Measurements from ENCODE around the gene TBC1D5.
"Not testable (repeated sequence)": the region's sequence is repeated elsewhere in the genome, so short reads cannot be mapped to it uniquely, and the experiment has no call there.

Gene TBC1D5

GRCh38 chr3:17394541-17395155 is 347.8 kb downstream of the TBC1D5 start:
- peak; percentile 1 to 14 for DNase-seq

- DNase-seq: not testable (repeated sequence)
These were observed 349.9 kb downstream of the TBC1D5 start for GRCh38 chr3:17392516-17392915.

DNA sequence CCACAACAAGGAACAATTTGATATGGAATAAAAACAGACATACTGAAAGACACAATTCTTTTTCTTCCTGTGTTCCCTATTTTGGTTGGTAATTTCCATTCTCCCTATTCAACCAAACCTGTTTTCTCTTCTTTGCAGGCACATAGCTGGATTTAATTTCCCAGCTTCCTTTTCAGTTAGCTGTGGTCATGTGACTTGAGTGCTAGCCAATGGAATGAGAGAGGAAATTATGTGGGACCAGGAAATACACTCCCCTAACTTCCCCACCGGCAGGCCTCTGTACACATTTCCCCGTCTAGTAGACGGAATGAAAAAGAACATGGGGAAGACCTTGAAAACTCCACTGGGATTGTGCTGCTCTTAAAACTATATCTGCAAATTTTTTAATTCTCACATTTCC is 351.6 kb downstream of the TBC1D5 start:
- DNase-seq: no peak

DNA sequence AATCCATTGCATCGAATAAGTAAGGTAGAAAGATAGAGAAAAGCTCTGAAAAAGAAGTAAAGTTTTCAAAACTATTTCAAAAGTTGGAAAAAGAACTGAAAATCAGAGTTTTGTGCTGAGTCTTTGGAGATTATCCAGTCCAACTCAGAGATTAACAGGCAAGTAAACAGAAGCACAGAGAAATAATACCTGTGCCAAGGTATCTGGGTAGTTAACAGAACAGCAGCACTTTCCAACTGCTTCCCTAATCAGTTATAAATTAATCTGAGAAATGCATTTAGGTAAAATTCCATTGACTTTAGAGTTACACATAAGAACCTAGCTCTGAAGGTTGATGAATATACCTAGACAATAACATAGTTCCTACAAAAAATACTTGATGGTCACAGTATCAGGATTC is 355.3 kb downstream of the TBC1D5 start:
- DNase-seq: no peak

- DNase-seq: no peak
These were observed 356.0 kb downstream of the TBC1D5 start for GRCh38 chr3:17386432-17386831.

DNA sequence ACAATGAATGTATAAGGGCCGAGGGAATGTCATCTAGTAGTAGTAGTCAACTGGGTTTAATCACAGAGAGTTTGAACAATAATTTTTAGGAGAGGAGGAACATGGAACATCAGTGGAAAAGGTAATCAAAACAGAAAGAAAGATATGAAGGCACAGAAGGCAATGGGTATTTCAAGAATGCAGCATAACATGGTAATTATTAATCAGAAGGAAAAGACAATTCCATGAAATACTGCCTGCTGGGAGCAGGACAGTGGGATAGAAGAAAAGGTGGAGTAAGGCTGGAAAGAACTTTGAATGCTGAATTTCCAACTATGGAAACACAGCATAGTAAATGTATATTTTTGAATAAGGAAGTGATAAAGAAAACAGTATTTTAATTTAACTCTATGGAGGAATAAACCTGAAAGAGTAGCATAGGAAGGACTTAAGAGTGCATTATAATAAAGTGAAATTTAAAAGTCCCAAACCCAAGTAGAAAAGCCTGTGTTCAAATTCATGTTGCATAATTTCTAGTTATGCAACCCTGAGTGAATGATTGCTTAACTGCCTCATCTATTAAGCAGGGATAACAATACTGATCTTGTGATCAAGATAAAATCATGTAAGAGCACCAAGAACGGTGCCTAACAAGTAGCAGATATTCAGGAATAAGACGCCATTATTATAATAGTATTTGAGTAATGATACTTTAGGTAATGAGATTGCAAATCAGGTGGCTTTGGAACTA is 357.7 kb downstream of the TBC1D5 start:
- DNase-seq: no peak

DNA sequence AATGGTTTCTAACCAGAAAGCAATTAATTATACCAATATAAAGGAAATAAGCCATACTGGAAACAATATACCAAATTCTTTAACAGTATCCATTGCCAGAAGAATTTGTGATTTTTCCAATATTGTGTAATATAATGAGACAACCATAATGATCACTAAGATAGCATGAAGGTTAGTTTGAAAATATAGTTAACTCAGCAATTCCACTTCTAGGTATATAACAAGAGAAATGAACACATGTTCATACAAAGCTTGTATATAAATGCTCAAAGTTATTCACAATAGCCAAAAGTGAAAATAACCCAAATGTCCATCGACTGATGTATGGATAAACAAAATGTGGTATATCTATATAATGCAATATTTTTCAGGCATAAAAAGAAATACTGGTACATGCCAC is 369.1 kb downstream of the TBC1D5 start:
- DNase-seq: no peak

- DNase-seq: no peak
These were observed 369.8 kb downstream of the TBC1D5 start for GRCh38 chr3:17372362-17373210.

DNA sequence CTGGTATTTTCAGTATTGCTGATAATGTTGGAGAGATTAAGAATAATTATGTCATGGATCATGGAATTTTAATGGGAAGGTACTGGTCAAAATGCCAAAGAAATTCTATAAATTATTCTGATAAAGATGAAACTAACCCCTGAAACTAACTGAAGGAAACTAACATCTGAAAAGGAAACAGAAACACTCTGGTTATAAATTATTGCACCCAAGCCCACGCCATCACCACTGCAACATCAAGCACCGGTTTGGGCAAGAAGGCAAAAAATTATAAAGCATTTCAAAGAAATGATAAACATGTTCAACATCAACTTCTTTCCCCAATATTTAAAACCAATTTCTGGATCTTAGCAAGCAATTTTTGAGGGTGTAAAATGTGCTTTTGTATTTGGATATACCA is 372.5 kb downstream of the TBC1D5 start:
- DNase-seq: no peak

DNA sequence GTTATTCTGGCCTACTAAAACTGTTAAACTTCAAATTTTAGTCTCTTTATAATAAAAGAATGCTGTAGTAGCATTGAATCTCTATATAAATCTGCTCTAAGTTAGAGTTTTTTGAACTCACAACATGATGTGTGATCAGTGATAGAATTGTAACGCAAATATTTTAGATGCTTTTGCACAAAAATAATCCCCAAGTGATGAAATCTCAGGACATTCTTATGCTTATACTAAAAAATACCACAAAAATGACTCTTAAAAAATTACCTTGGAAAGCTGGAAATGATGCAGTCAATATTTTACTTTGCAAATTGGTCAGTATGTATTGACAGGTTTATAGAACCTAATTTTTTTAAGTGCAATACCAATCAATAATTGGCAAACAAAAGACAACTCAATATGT is 375.3 kb downstream of the TBC1D5 start:
- DNase-seq: no peak

DNA sequence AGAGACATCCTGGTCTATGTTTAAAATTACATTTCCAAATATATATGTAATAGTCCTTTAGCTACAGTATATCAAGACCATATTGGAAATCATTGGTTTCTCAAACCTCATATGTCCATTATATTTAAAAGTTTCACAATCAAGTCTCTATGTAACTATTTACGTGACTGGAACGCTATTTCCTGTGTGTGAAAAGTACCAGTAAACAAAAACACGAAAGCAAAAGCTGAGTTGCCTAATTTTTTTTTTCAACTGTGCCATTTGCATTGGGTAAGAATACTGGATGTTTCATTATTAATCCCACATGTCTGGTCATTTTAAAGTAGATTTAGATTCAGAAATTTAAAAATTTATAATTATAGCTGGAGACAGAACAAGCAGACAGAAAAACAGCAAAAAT is 381.4 kb downstream of the TBC1D5 start:
- DNase-seq: no peak

DNA sequence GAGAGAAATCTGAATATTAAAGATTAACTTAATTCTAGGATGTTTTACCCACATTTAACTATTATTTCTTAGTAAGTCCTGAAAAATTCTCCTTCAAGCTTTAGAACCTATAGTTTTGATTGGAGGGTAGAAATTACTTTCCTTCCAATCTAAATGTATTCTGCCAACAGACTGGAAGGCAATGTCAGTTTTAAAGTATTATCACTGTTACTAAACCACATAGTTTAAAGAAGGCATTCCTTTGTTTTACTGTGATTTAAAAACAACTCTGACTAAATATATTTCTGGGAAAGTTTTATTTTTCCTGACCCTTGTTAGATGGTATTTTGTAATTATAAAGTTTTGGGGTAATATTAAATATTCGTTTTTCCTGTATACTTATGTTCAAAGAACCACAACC is 382.5 kb downstream of the TBC1D5 start:
- no peak for DNase-seq

GRCh38 chr3:17357035-17357710 is 385.3 kb downstream of the TBC1D5 start:
- no peak for DNase-seq

- no peak for DNase-seq
These were observed 385.8 kb downstream of the TBC1D5 start for GRCh38 chr3:17356585-17356984.

DNA sequence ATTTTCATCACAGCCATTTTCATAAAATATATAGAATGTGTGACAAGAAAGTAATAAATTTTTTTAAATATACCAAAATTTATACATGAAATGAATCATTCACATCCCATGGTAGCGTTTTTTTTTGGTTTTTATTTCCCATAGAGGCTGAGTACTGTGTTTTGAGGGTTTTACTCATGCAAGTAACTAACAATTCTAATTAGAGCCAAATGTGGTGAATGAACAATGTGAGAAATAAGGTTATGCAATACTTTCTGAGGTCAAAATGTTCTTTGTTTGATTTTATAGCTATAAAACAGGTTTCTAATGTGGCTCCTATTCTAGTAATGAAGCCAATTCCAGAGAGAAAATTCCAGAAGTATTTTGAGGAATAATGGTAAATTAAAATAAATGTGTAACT is 386.8 kb downstream of the TBC1D5 start:
- no peak for DNase-seq

- DNase-seq: no peak
These were observed 388.1 kb downstream of the TBC1D5 start for GRCh38 chr3:17354341-17354740.

DNA sequence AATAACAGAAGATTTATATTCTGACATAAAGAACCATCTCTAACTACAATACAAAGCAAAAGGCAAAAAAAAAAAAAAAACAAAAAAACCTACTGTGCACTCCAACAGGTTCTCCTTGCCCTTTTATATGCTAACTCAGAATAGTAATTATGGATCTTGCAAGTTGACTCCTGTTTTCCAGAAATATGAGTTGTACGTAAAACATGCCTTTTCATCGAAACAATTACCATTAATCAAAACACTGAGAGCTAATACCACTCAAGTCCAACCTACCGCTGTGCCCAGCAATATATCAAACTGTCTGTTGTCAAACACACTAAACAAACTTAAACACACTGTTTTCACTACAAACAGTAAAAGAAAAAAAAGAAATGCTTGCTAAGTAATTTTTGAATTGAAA is 389.8 kb downstream of the TBC1D5 start:
- no peak for DNase-seq

- DNase-seq: not testable (repeated sequence)
These were observed 391.2 kb downstream of the TBC1D5 start for GRCh38 chr3:17351193-17351592.

DNA sequence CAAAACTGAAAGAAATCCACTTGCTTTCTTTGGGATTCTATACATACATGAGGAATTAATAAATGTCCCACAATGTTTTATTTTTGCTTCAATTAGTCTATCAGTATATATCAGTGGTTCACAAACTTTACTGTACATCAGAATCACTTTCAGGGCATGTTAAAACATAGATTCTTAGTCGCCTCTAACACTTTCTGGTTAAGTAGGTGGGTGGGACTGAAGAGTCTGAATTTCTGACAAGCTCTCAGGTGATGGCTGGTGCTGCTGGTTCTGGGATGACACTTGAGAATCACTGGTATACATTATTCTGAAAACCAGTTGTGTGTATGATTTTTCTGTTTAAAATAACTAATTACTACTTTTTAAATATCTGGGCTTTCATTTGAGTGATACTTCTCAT is 393.3 kb downstream of the TBC1D5 start:
- no peak for DNase-seq

GRCh38 chr3:17342119-17342518 is 400.3 kb downstream of the TBC1D5 start:
- DNase-seq: no peak

DNA sequence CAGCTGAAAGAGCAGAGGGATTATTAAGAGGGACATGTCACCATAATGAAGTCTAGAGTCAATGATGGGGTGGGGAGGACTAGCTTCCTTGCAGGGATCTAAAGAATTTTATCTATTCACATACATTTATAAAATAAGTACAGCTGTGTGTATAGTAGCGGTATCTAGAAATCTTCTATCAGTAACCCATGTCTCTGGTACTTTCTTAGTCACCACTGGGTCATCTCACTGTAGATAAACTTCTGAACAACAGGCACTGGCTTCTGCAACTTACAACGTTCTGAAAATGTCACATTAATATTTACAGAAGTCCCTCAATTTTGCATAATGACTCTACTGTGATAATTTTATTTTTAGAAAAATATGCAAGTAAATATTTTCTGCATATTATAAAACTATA is 401.7 kb downstream of the TBC1D5 start:
- DNase-seq: no peak

DNA sequence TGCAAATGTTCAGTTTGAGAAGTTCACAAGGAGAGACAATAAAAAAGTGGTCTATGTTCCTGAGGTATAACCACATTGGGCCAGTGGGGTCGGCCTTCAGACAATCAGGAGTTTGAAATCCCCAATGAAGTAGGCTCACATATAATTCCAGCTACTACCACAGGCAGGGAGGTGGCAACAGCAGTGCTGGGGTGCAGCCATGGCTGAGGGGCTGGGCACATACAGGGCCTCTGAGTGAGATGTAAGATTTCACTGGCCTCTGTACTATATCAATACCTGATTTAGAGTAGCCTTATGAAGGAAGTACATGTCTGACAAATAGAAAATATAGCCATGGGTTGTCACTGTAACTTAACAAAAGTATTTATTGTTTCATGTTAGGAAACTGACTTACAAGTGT is 402.2 kb downstream of the TBC1D5 start:
- no peak for DNase-seq

DNA sequence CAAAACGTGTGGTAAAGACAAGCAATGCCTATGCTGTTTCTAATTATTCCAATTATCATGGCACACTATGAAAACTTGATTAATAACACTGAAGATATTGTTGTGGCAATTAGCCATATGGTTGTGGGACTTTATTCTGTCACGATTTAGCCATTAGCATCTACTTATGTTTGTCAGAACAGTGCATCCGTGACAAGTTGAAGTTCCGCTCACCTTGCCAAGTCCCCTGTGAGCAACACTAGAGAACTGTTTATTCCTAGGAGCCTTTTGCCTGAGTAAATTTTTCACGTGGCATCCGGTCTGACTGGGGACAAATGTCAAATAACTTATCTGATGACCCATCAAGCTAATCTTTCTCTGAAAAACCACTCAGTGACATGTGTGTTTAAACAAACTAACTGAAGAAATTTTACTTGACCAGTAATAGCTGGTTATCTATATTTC is 403.3 kb downstream of the TBC1D5 start:
- no peak for DNase-seq

Data from Kasumi-1 (cell line).